IPS-15b (cell line): ENCODE data around the gene ST6GALNAC4.
A peak's percentile ranks its signal among the peaks of the same experiment; 100 is the strongest.

ENCODE experiments used
- H3K27me3 ChIP-seq: one replicate; pipeline ENCODE4 v1.6.1; 2013; ENCODE audit warnings: low read length; ENCODE audit not compliant: control insufficient read depth, insufficient read depth
- H3K36me3 ChIP-seq: one replicate; pipeline ENCODE4 v1.6.1; 2013; ENCODE audit warnings: low read length; ENCODE audit not compliant: control insufficient read depth, insufficient read depth
- H3K4me1 ChIP-seq: one replicate; pipeline ENCODE4 v1.6.1; 2013; ENCODE audit warnings: mild to moderate bottlenecking, low read length; ENCODE audit not compliant: control insufficient read depth, insufficient read depth
- H3K4me3 ChIP-seq: one replicate; pipeline ENCODE4 v1.5.1; 2013; ENCODE audit warnings: low read depth, low read length
- H3K9ac ChIP-seq: one replicate; pipeline ENCODE4 v1.6.1; 2013; ENCODE audit warnings: low read depth, mild to moderate bottlenecking, low read length
- H3K9me3 ChIP-seq: one replicate; pipeline ENCODE4 v1.6.1; 2013; ENCODE audit warnings: mild to moderate bottlenecking, low read length; ENCODE audit not compliant: control insufficient read depth, insufficient read depth

The ST6GALNAC4 gene

GRCh38 chr9:127926906-127927200 lies 10.0 kb upstream of the ST6GALNAC4 start:
- H3K27me3 ChIP-seq = peaks cover 26% of the 10 kb centered on the region
- H3K9ac ChIP-seq = no peak overlapping the region
- H3K4me1 ChIP-seq = peaks cover 12% of the 10 kb centered on the region
- H3K4me3 ChIP-seq = peak overlapping the region; percentile 90
- no peaks in the 10 kb centered on the region for H3K9me3 ChIP-seq
- H3K36me3 ChIP-seq = no peaks in the 10 kb centered on the region

- H3K9me3 ChIP-seq = no peaks in the 10 kb centered on the region
- H3K36me3 ChIP-seq = no peaks in the 10 kb centered on the region
- no peak overlapping the region for H3K9ac ChIP-seq
- H3K4me3 ChIP-seq = peak overlapping the region; percentile 90
- H3K4me1 ChIP-seq = peaks cover 9% of the 10 kb centered on the region
- peaks cover 29% of the 10 kb centered on the region for H3K27me3 ChIP-seq
Measured at GRCh38 chr9:127925959-127926905, 9.4 kb upstream of the ST6GALNAC4 start.

DNA sequence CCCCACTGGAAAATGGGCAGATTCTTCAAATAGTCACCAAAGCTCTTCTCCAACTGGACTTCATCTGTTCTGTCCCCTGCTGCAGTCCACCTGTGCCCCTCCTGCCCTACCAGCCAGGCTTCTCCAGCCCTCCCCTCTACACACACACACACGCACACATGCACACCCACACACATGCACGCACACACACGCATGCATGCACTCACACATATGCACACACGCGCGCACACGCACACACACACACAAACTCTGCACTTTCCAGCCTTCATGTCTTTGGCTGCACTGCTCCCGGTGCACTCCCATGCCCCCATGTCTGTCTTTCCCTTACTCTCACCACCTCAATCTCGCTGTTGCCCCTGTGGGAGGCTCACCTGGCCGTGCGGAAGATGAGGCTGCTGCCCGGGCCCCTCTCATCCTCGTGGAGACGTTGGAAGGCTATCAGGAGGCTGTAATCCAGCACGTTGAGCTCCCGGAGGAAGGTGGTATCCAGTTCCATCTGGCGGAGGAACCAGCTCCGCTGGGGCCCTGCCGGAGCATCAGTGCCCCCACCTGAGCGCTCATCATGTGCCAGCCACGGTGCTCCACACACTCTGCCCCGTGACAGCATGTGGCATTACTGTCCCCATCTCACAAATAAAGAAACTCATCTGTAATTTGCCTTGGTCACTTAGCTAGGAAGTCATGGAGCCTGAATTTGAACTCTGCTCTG lies 8.0 kb upstream of the ST6GALNAC4 start:
- Histone ChIP-seq H3K9me3 (no peaks in the 10 kb centered on the region), H3K27me3 (peaks cover 32% of the 10 kb centered on the region), H3K4me3 (no peak overlapping the region), H3K36me3 (no peaks in the 10 kb centered on the region), H3K9ac (no peak overlapping the region), H3K4me1 (peaks cover 9% of the 10 kb centered on the region)

- Histone ChIP-seq H3K4me3 (no peak overlapping the region), H3K4me1 (peaks cover 5% of the 10 kb centered on the region), H3K36me3 (no peaks in the 10 kb centered on the region), H3K27me3 (peaks cover 24% of the 10 kb centered on the region), H3K9ac (no peak overlapping the region), H3K9me3 (no peaks in the 10 kb centered on the region)
Measured at GRCh38 chr9:127923771-127924170, 6.9 kb upstream of the ST6GALNAC4 start.

GRCh38 chr9:127923046-127923445 lies 6.2 kb upstream of the ST6GALNAC4 start:
- no peak overlapping the region for H3K4me3 ChIP-seq
- H3K4me1 ChIP-seq = peaks cover 2% of the 10 kb centered on the region
- H3K9ac ChIP-seq = no peak overlapping the region
- H3K9me3 ChIP-seq = no peaks in the 10 kb centered on the region
- H3K27me3 ChIP-seq = peaks cover 17% of the 10 kb centered on the region
- H3K36me3 ChIP-seq = no peaks in the 10 kb centered on the region

DNA sequence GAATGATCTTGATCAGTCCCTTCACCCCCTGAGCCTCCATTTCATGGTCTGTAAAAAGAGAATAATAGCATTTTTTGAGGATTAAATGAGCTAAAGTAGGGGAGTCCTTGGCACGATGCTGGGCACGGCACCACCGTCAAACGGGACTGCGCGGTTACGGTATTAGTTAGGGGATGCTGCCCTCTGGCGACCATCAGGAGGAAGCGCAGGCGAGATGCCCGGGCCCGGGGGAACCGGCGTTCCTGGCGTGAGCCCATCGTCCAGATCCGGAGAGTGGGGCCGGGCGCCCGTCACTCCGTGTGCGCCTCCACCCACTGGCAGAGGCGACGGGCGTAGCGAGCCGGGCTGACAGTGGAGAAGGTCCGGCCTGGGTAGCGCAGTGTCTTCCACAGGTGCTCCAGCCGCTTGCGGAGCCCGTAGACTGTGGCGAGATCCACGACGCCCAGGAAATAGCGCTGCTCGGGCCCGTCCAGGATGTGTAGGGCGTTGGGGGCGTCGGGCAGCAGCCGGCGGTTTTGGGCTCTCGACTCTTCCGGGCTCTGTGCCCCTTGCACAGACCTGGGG lies 4.8 kb upstream of the ST6GALNAC4 start:
- H3K9ac ChIP-seq = no peak overlapping the region
- no peaks in the 10 kb centered on the region for H3K9me3 ChIP-seq
- H3K36me3 ChIP-seq = no peaks in the 10 kb centered on the region
- peaks cover 6% of the 10 kb centered on the region for H3K4me1 ChIP-seq
- H3K27me3 ChIP-seq = peaks cover 16% of the 10 kb centered on the region
- peak overlapping the region; percentile 45 for H3K4me3 ChIP-seq

GRCh38 chr9:127920794-127921193 lies 4.0 kb upstream of the ST6GALNAC4 start:
- no peak overlapping the region for H3K9ac ChIP-seq
- no peaks in the 10 kb centered on the region for H3K36me3 ChIP-seq
- H3K4me3 ChIP-seq = no peak overlapping the region
- H3K27me3 ChIP-seq = peaks cover 18% of the 10 kb centered on the region
- H3K9me3 ChIP-seq = no peaks in the 10 kb centered on the region
- peaks cover 6% of the 10 kb centered on the region for H3K4me1 ChIP-seq

DNA sequence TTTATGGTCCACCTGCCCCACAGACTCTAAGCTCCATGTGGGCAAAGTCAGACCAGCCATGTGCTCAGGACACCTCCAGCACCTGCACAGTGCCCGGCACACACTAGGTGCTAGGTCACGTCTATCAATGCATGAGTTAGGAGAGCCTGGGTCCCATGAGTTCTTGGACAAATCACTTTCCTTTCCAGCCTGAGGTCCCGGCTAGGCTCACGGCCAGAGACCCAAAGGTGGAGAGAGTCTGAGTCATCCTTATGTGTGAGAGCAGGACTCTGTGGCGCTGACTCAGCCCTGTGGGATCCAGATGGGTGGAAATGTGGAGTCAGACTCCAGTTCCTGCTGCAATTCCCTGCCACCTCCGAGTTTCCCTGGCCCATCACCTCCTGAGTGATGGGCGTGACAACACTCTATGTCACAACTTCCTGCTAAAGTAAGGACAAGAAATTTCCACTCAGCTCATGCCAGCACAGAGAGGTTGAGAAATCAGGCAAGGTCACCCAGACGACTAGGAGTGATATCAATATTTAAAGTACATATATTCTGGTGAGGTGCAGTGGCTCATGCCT lies 2.5 kb upstream of the ST6GALNAC4 start:
- H3K36me3 ChIP-seq = no peaks in the 10 kb centered on the region
- peaks cover 18% of the 10 kb centered on the region for H3K27me3 ChIP-seq
- no peaks in the 10 kb centered on the region for H3K9me3 ChIP-seq
- peaks cover 6% of the 10 kb centered on the region for H3K4me1 ChIP-seq
- H3K9ac ChIP-seq = no peak overlapping the region
- H3K4me3 ChIP-seq = no peak overlapping the region

DNA sequence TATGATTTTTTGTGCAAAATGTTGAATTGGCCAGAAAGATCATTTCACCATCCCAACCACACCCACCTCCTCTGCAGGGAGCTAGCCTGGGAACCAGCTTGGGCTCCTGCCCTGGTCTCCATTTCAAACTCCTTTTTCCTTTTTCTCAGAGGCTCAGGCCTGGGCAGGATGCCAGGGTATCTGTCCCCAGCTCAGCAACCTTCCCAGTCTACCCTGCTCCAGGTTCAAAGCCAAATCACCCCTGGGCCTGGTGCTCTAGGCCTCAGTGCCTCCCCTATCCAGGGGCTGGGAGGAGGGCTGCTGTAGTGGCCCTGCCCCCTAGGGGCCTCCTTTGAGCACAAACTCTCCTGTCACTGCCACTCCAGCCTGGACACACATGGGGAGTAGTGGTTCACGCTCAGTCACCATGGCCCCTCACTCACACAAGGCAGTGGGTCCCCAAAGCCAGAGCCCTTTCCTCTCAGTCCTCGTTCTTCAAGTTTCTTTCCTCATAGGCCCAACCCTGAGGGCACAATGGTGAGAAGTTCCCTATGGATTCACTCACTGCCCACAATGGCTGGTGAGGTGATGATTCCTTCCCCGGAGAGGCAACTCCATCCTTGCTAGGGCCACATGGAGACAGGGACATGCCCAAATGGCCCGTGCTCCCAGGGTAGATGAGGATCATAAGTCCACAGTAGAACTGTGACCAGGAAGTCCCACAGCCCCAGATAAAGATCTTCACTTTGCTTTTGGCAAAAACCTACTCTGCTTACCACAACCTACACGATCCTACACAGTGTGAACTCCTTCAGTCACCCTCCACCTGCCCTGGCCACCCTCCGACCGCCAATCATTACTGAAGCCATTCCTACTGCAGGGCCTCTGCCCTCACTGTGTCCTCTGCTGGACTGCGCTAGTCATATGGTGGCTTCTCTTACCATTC lies 1.6 kb upstream of the ST6GALNAC4 start:
- H3K4me3 ChIP-seq = no peak overlapping the region
- peaks cover 6% of the 10 kb centered on the region for H3K4me1 ChIP-seq
- H3K27me3 ChIP-seq = peaks cover 18% of the 10 kb centered on the region
- H3K9me3 ChIP-seq = no peaks in the 10 kb centered on the region
- H3K36me3 ChIP-seq = no peaks in the 10 kb centered on the region
- H3K9ac ChIP-seq = no peak overlapping the region

GRCh38 chr9:127917603-127918002 lies 762 bp upstream of the ST6GALNAC4 start:
- Histone ChIP-seq H3K4me3 (no peak overlapping the region), H3K4me1 (peaks cover 6% of the 10 kb centered on the region), H3K36me3 (no peaks in the 10 kb centered on the region), H3K27me3 (peaks cover 18% of the 10 kb centered on the region), H3K9ac (no peak overlapping the region), H3K9me3 (no peaks in the 10 kb centered on the region)
